Endothelial cell of umbilical vein (primary cell): ENCODE results near the gene PFKFB4. TPM values are rescaled to one million over a fixed set of nuclear protein-coding genes. Genes with fewer than 3 reads are reported as not detected.

ENCODE experiments used
- BruUV-seq: library from RNA; stranded (reverse); fragments of 400-500 nt; replicated peaks from 2 replicates; lab custom pipeline; 2021; lab: Mats Ljungman, UMichigan
- CTCF ChIA-PET: fragments of 300-600, 350-600 bp; sonication (Branson Sonifier 250); formaldehyde crosslinking; loops from one replicate; lab custom pipeline; 2021; ENCODE audit warnings: antibody characterized with exemption, inconsistent platforms; lab: Charles Lee
- POLR2A ChIA-PET: fragments of 300-600, 350-600 bp; sonication (Branson Sonifier 250); formaldehyde crosslinking; loops from one replicate; lab custom pipeline; 2021; ENCODE audit warnings: antibody characterized with exemption, inconsistent platforms; lab: Charles Lee
- DNase-seq: peaks from one replicate; pipeline ENCODE4 v3.0.0-alpha.2; 2011; ENCODE audit warnings: low read depth, low spot score
- FAIRE-seq: peaks from 2 replicates; lab custom pipeline; 2011; peaks lifted over from hg19 to GRCh38; lab: Jason Lieb, UNC
- H2AFZ ChIP-seq: 2 replicates; pipeline ENCODE4 v1.6.0; 2012; ENCODE audit warnings: low read depth, low read length, control low read depth, inconsistent platforms
- H3K27ac ChIP-seq: 2 replicates; pipeline ENCODE4 v1.5.1; 2011; ENCODE audit warnings: low read depth, mild to moderate bottlenecking, control low read depth, low read length, moderate library complexity; ENCODE audit not compliant: insufficient read depth
- H3K27me3 ChIP-seq, 2 experiments: 2 replicates each; pipeline versions ENCODE4 v1.6.0 to v1.6.1; 2011; ENCODE audit warnings: low read length in 2 of 2, mixed read lengths in 1 of 2; ENCODE audit not compliant: control insufficient read depth in 2 of 2, insufficient read depth in 2 of 2
- H3K36me3 ChIP-seq, 2 experiments: 2 replicates in 1 of 2; 3 replicates in 1 of 2; pipeline ENCODE4 v1.5.1; 2011; ENCODE audit warnings: low read length in 2 of 2, mild to moderate bottlenecking in 1 of 2, moderate library complexity in 1 of 2; ENCODE audit not compliant: control insufficient read depth in 2 of 2, insufficient read depth in 2 of 2; ENCODE audit errors: extremely low read depth in 1 of 2
- H3K4me1 ChIP-seq: 3 replicates; pipeline ENCODE4 v1.5.1; 2011; ENCODE audit warnings: mild to moderate bottlenecking, low read length; ENCODE audit not compliant: control insufficient read depth, insufficient read depth; ENCODE audit errors: extremely low read depth
- H3K4me2 ChIP-seq: 2 replicates; pipeline ENCODE4 v1.6.1; 2011; ENCODE audit warnings: low read length, control low read depth, mixed read lengths; ENCODE audit not compliant: insufficient read depth
- H3K4me3 ChIP-seq, 3 experiments: fragments of 200-600 bp in 1 of 3; sonication (generic), shearing (Covaris generic) in 1 of 3; replicated peaks in 1 of 3; 2 replicates each; pipeline ENCODE4 v1.5.1; 2011 to 2016; ENCODE audit warnings: control low read depth in 3 of 3, low read length in 3 of 3, mild to moderate bottlenecking in 2 of 3, inconsistent platforms in 1 of 3, low read depth in 1 of 3, moderate library complexity in 1 of 3; ENCODE audit not compliant: insufficient read depth in 1 of 3
- H3K79me2 ChIP-seq: 2 replicates; pipeline ENCODE4 v1.6.0; 2012; ENCODE audit warnings: low read length, inconsistent platforms; ENCODE audit not compliant: control insufficient read depth, insufficient read depth
- H3K9ac ChIP-seq: replicated peaks from 2 replicates; pipeline ENCODE3; 2011; ENCODE audit warnings: low read length, control low read depth; ENCODE audit not compliant: insufficient read depth; ENCODE audit errors: extremely low read depth
- H3K9me1 ChIP-seq: replicated peaks from 3 replicates; pipeline ENCODE4 v1.6.0; 2011; ENCODE audit warnings: mild to moderate bottlenecking, low read length; ENCODE audit not compliant: control insufficient read depth, insufficient read depth; ENCODE audit errors: extremely low read depth
- H3K9me3 ChIP-seq: replicated peaks from 2 replicates; pipeline ENCODE4 v1.5.1; 2012; ENCODE audit warnings: low read length, inconsistent platforms; ENCODE audit not compliant: control insufficient read depth, insufficient read depth
- H4K20me1 ChIP-seq: replicated peaks from 2 replicates; pipeline ENCODE3; 2011; ENCODE audit warnings: mild to moderate bottlenecking, low read length; ENCODE audit not compliant: control insufficient read depth, insufficient read depth; ENCODE audit errors: extremely low read depth
- EZH2 ChIP-seq: IDR thresholded peaks from 2 replicates; pipeline ENCODE4 v1.6.1; 2012; ENCODE audit warnings: borderline replicate concordance, low read depth, mild to moderate bottlenecking, moderate library complexity, low read length, inconsistent platforms; ENCODE audit not compliant: severe bottlenecking
- FOS ChIP-seq: IDR thresholded peaks from 2 replicates; pipeline ENCODE4 v1.6.1; 2011; ENCODE audit warnings: mild to moderate bottlenecking, low read length, moderate library complexity, borderline replicate concordance; ENCODE audit not compliant: insufficient read depth
- JUN ChIP-seq: IDR thresholded peaks from 2 replicates; pipeline ENCODE4 v1.6.1; 2011; ENCODE audit warnings: borderline replicate concordance, low read depth; ENCODE audit not compliant: insufficient read length, insufficient read depth
- MAX ChIP-seq: IDR thresholded peaks from 2 replicates; pipeline ENCODE4 v1.6.1; 2011; ENCODE audit not compliant: insufficient read depth, insufficient read length
- MYC ChIP-seq: IDR thresholded peaks from one replicate; pipeline ENCODE4 v1.6.1; 2011; ENCODE audit warnings: mild to moderate bottlenecking, low read depth, low read length
- POLR2A ChIP-seq: IDR thresholded peaks from 2 replicates; pipeline ENCODE4 v1.6.1; 2012; ENCODE audit warnings: low read depth, mild to moderate bottlenecking, control low read depth, low read length
- POLR2AphosphoS5 ChIP-seq: IDR thresholded peaks from 2 replicates; pipeline ENCODE4 v1.6.1; 2012; ENCODE audit warnings: low read depth, mild to moderate bottlenecking, control low read depth, low read length, moderate library complexity; ENCODE audit not compliant: insufficient read depth
- dilution Hi-C: fragments of 300-500 bp; cut with MboI; formaldehyde crosslinking; loops from one replicate; pipeline ENCODE4 v1.15.0; 2019; ENCODE audit warnings: low sequenced_read_pairs; ENCODE audit not compliant: extremely low pct_ligation_motif_present
- intact Hi-C: fragments of 100-400 bp; cut with micrococcal nuclease; formaldehyde crosslinking; loops from one replicate; pipeline ENCODE4 v1.10.0; 2022
- polyA plus RNA-seq, 4 experiments: library from polyadenylated mRNA; depleted of rRNA in 3 of 4; stranded (reverse) in 3 of 4; unstranded in 1 of 4; fragments of >200 nt; gene quantifications; 2 replicates each; pipeline versions ENCODE4 v1.2.1 to v1.2.3, GENCODE V29; 2011 to 2012; ENCODE audit warnings: missing spikeins in 1 of 4
- total RNA-seq: library from RNA; stranded (reverse); gene quantifications from 2 replicates; pipeline ENCODE4 v1.2.3, GENCODE V29; 2021

PFKFB4 gene
- total and polyA plus RNA-seq, 2 donors (not counting 3 experiments of a cell fraction or from before 2014, with no cell fraction given), result 4.0 to 4.2 TPM

DNA sequence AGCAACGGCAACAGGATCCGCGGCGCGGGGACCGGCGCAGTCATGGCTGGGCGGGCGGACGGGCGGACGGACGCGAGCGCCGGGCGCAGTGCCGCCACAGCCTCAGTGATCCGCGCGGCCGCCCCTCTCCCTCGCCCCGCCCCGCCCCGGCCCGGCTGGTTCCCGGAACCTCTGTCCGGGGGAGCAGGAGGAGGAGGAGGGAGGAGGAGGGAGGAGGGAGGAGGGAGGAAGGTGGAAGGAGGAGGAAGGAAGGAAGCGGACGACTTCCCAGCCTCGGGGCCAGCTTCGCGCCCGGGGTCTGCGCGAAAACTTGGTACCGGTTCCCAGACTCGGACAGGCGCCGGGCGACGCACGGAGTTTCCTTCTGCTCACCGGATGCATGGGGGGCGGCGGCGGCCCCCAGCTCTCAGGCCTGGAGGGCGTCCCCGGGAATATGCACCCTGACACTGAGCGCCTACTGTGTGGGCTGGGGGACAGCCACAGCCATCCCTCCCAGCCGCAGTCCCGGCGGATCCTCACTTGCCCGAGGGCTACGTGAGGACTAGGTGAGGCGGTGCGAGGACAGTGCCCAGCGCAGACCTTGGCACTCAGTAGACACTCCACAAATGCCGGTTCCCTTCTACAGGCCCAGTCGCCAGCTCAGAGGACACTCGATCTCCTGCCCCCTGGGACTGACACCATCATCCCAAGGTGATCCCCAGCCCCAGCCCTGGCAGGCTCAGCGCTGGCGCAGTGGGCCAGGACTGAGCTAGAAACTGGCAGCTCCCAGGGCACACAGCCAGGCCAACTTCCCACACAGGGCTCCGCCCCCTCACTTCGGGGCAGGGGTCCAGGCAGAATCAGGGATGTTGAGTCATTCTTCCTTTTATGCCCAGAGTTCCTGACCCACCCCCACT lies 52.3 kb downstream of the PFKFB4 start, which contains the start of gene SHISA5:
SHISA5 (minus strand) TSS at position 124 of the 896 bp plus-strand sequence; CDS start at position 44, 80 bp downstream.
- TF ChIP-seq FOS, result peak; percentile 74
- no peak for TF ChIP-seq MYC
- TF ChIP-seq JUN, result no peak
- TF ChIP-seq POLR2AphosphoS5, result peak; percentile 73
- TF ChIP-seq EZH2, result no peak
- peak; percentile 87 for TF ChIP-seq POLR2A
- no peak for TF ChIP-seq MAX
- Histone ChIP-seq H4K20me1 (no peaks in the 10 kb centered on the region), H3K9me3 (no peaks in the 10 kb centered on the region), H3K9me1 (no peaks in the 10 kb centered on the region), H2AFZ (peak within 1 kb of the TSS; percentile 60), H3K79me2 (no peaks in the 10 kb centered on the region), H3K4me1 (peaks cover 21% of the 10 kb centered on the region), H3K27ac (peak within 1 kb of the TSS; percentile 56), H3K27me3 (no peaks in the 10 kb centered on the region), H3K4me2 (peak within 1 kb of the TSS; percentile 73), H3K9ac (peak within 1 kb of the TSS; percentile 82), H3K36me3 (peaks cover 0 to 2% of the 10 kb centered on the region in 2 experiments), H3K4me3 (peak within 1 kb of the TSS; percentile 54 to 95 (median 67))
- BruUV-seq, result TSS peak; percentile 39
- intact Hi-C loops, result loop anchor here (2.0 kb wide), 3 partner anchors 45 to 63 kb away; partner anchors contain the start of genes CCDC51, PFKFB4 and TMA7
- dilution Hi-C loops, result no loop called here
- peak; percentile 95 for FAIRE-seq
- ChIA-PET POLR2A (no interaction called here), CTCF (interaction anchor here (0.8 to 2.3 kb wide), 11 partner anchors 19 to 103 kb away, joined by 3 to 14 read pairs (median 4); a partner anchor contains a TSS)
- peak; percentile 91 for DNase-seq
